Measurements from ENCODE around the gene TDRD7.

DNA sequence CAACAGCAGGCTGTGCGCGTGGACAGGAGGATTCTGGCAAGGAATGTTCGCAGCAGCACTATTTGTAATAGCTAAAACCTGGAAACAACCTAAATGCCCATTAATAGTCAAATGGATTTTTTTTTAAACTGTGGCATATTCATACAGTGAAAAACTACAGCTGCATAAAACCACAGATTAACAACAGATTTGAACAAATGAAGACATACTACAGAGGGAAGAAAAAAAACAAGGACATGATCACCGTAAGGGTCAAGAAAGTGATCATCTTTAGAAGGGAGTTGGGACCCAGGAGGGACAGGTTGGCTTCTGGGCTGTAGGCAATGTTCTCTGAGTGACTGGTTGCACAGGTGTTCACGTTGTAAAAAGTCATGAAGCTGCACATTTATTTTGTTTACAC is 88.4 kb downstream of the TDRD7 start:
- TF ChIP-seq, protein P1, sequence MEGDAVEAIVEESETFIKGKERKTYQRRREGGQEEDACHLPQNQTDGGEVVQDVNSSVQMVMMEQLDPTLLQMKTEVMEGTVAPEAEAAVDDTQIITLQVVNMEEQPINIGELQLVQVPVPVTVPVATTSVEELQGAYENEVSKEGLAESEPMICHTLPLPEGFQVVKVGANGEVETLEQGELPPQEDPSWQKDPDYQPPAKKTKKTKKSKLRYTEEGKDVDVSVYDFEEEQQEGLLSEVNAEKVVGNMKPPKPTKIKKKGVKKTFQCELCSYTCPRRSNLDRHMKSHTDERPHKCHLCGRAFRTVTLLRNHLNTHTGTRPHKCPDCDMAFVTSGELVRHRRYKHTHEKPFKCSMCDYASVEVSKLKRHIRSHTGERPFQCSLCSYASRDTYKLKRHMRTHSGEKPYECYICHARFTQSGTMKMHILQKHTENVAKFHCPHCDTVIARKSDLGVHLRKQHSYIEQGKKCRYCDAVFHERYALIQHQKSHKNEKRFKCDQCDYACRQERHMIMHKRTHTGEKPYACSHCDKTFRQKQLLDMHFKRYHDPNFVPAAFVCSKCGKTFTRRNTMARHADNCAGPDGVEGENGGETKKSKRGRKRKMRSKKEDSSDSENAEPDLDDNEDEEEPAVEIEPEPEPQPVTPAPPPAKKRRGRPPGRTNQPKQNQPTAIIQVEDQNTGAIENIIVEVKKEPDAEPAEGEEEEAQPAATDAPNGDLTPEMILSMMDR (IDR thresholded peaks at IDR 0.05; ENCODE audit: low read depth, low read length): no peak
- TF ChIP-seq POLR2A (IDR thresholded peaks at IDR 0.05; ENCODE audit: extremely low read depth, insufficient read length): no peak

Measured in NB4 (cell line).